HepG2 (cell line): ENCODE results near the gene PRKCB. TPM values are rescaled to one million over a fixed set of nuclear protein-coding genes. Genes with fewer than 3 reads are reported as not detected.

Source experiments
- EZH2 ChIP-seq: conservative IDR thresholded peaks from 2 replicates; pipeline ENCODE4 v1.6.1; 2012; ENCODE audit warnings: mild to moderate bottlenecking, low read depth, low read length, moderate library complexity
- GLI4 ChIP-seq: sonication (generic); formaldehyde crosslinking; IDR thresholded peaks from 2 replicates; pipeline ENCODE4 v1.5.1; 2020; ENCODE audit warnings: missing genetic modification reagents, mild to moderate bottlenecking, moderate library complexity, borderline replicate concordance
- IRF9 ChIP-seq: sonication (generic); formaldehyde crosslinking; IDR thresholded peaks from 2 replicates; pipeline ENCODE4 v1.8.0; 2022; ENCODE audit warnings: missing genetic modification reagents, mild to moderate bottlenecking, borderline replicate concordance
- MIER2 ChIP-seq: IDR thresholded peaks from 2 replicates; pipeline ENCODE4 v1.6.1; 2016; ENCODE audit warnings: missing biosample characterization, missing genetic modification reagents
- PCBP1 ChIP-seq: fragments of 200-400 bp; formaldehyde crosslinking; IDR thresholded peaks from 2 replicates; pipeline ENCODE4 v1.6.1; 2017; ENCODE audit warnings: mild to moderate bottlenecking, low read depth, low read length, borderline replicate concordance
- POLR2AphosphoS2 ChIP-seq: IDR thresholded peaks from 2 replicates; pipeline ENCODE4 v1.6.1; 2011; ENCODE audit warnings: low read depth, low read length, improper control_type of control experiment
- SMAD1 ChIP-seq: sonication (generic); formaldehyde crosslinking; IDR thresholded peaks from 2 replicates; pipeline ENCODE4 v1.4.0; 2020; ENCODE audit warnings: missing genetic modification reagents, low read depth, mild to moderate bottlenecking, borderline replicate concordance
- SMC3 ChIP-seq: IDR thresholded peaks from 2 replicates; pipeline ENCODE4 v1.6.1; 2011; ENCODE audit warnings: low read length, improper control_type of control experiment
- SNAPC2 ChIP-seq: sonication (generic); formaldehyde crosslinking; IDR thresholded peaks from 2 replicates; pipeline ENCODE4 v1.8.1; 2022; ENCODE audit warnings: mild to moderate bottlenecking, missing genetic modification reagents
- SSRP1 ChIP-seq: IDR thresholded peaks from 2 replicates; pipeline ENCODE4 v1.6.1; 2016; ENCODE audit warnings: control low read depth
- TFE3 ChIP-seq: IDR thresholded peaks from 2 replicates; pipeline ENCODE4 v1.6.1; 2016
- ZBTB1 ChIP-seq: sonication (generic); formaldehyde crosslinking; IDR thresholded peaks from 2 replicates; pipeline ENCODE4 v1.4.0; 2020; ENCODE audit warnings: missing genetic modification reagents, borderline replicate concordance
- ZFP62 ChIP-seq: sonication (generic); formaldehyde crosslinking; IDR thresholded peaks from 2 replicates; pipeline ENCODE4 v1.4.0; 2020; ENCODE audit warnings: missing genetic modification reagents
- ZNF136 ChIP-seq: sonication (generic); formaldehyde crosslinking; IDR thresholded peaks from 2 replicates; pipeline ENCODE4 v1.8.1; 2022; ENCODE audit warnings: low read depth, mild to moderate bottlenecking, moderate library complexity, missing genetic modification reagents
- ZNF274 ChIP-seq: sonication (generic); formaldehyde crosslinking; IDR thresholded peaks from 2 replicates; pipeline ENCODE4 v1.5.1; 2020; ENCODE audit warnings: mild to moderate bottlenecking, missing genetic modification reagents
- ZNF512 ChIP-seq: sonication (generic); formaldehyde crosslinking; IDR thresholded peaks from 2 replicates; pipeline ENCODE4 v1.4.0; 2020; ENCODE audit warnings: mild to moderate bottlenecking, missing genetic modification reagents
- ZNF564 ChIP-seq: sonication (generic); formaldehyde crosslinking; IDR thresholded peaks from 2 replicates; pipeline ENCODE4 v1.8.1; 2023; ENCODE audit warnings: mild to moderate bottlenecking, missing genetic modification reagents
- ZNF569 ChIP-seq: sonication (generic); formaldehyde crosslinking; IDR thresholded peaks from 2 replicates; pipeline ENCODE4 v1.5.0; 2020; ENCODE audit warnings: mild to moderate bottlenecking, missing genetic modification reagents, moderate library complexity, borderline replicate concordance
- ZNF605 ChIP-seq: sonication (generic); formaldehyde crosslinking; IDR thresholded peaks from 2 replicates; pipeline ENCODE4 v1.8.0; 2022; ENCODE audit warnings: mild to moderate bottlenecking, missing genetic modification reagents
- ZNF639 ChIP-seq: conservative IDR thresholded peaks from 2 replicates; pipeline ENCODE4 v1.6.1; 2018; ENCODE audit warnings: missing genetic modification reagents
- ZNF761 ChIP-seq: sonication (generic); formaldehyde crosslinking; conservative IDR thresholded peaks from 2 replicates; pipeline ENCODE4 v1.4.0; 2020; ENCODE audit warnings: mild to moderate bottlenecking, missing genetic modification reagents
- ZNF781 ChIP-seq: sonication (generic); formaldehyde crosslinking; IDR thresholded peaks from 2 replicates; pipeline ENCODE4 v1.5.1; 2020; ENCODE audit warnings: borderline replicate concordance, mild to moderate bottlenecking, missing genetic modification reagents; ENCODE audit errors: not compliant biosample characterization
- ZNF816 ChIP-seq: sonication (generic); formaldehyde crosslinking; IDR thresholded peaks from 2 replicates; pipeline ENCODE4 v1.8.0; 2022; ENCODE audit warnings: missing genetic modification reagents, mild to moderate bottlenecking, borderline replicate concordance
- ZSCAN25 ChIP-seq: sonication (generic); formaldehyde crosslinking; IDR thresholded peaks from 2 replicates; pipeline ENCODE4 v1.8.0; 2022; ENCODE audit warnings: mild to moderate bottlenecking, missing genetic modification reagents
- ZSCAN9 ChIP-seq: IDR thresholded peaks from 2 replicates; pipeline ENCODE4 v1.6.1; 2016; ENCODE audit warnings: borderline replicate concordance
- polyA plus RNA-seq, 8 experiments: library from polyadenylated mRNA; depleted of rRNA in 3 of 8; stranded (reverse) in 7 of 8; unstranded in 1 of 8; fragments of >200 nt; fragmentation: Illumina TruSeq in 4 of 8; extraction: Trizol in 4 of 8; gene quantifications; 2 replicates each; pipeline versions ENCODE4 v1.2.1 to v1.2.3, GENCODE V29; 2011 to 2016; ENCODE audit warnings: low read depth in 4 of 8, missing spikeins in 1 of 8, mixed read lengths in 1 of 8; ENCODE audit not compliant: insufficient read depth in 1 of 8
- total RNA-seq, 5 experiments: library from RNA; depleted of rRNA; stranded (reverse); fragments of >200 nt; fragmentation: Illumina TruSeq; extraction: Trizol; gene quantifications; 2 replicates each; pipeline ENCODE4 v1.2.3, GENCODE V29; 2016; ENCODE audit warnings: low read depth in 1 of 5

The PRKCB gene
- total and polyA plus RNA-seq, 2 of the 13 experiments (the other 11 are each of a cell fraction or from before 2014, with no cell fraction given), result 0.01 TPM; not detected in 1

GRCh38 chr16:24255456-24256371 lies 419.9 kb downstream of the PRKCB start, which contains the start of gene CACNG3 (continued):
- TF ChIP-seq ZBTB1 (CRISPR knock-in tag) (no peak), ZNF781 (CRISPR knock-in tag) (no peak), ZNF564 (CRISPR knock-in tag) (0 out of 2 replicates have a peak, but pooled peaks have one; percentile 33), PCBP1 (0 out of 2 replicates have a peak, but pooled peaks have one; percentile 48), SMC3 (no peak), SMAD1 (CRISPR knock-in tag) (no peak), GLI4 (CRISPR knock-in tag) (no peak), ZSCAN25 (CRISPR knock-in tag) (no peak), EZH2 (no peak), MIER2 (CRISPR knock-in tag) (peak; percentile 98), ZNF605 (CRISPR knock-in tag) (peak; percentile 56), ZNF639 (0 out of 2 replicates have a peak, but pooled peaks have one; percentile 44), ZNF761 (CRISPR knock-in tag) (no peak), SNAPC2 (CRISPR knock-in tag) (no peak), IRF9 (CRISPR knock-in tag) (no peak), ZNF569 (CRISPR knock-in tag) (no peak), TFE3 (peak; percentile 46; the same call in 1 of the 2 replicates), ZNF512 (CRISPR knock-in tag) (no peak), ZNF274 (CRISPR knock-in tag) (no peak), ZNF816 (CRISPR knock-in tag) (no peak), POLR2AphosphoS2 (no peak), ZNF136 (CRISPR knock-in tag) (no peak), ZSCAN9 (CRISPR knock-in tag) (no peak), SSRP1 (no peak), ZFP62 (CRISPR knock-in tag) (no peak)
